Measurements from ENCODE around the gene RABGAP1.

Gene RABGAP1

DNA sequence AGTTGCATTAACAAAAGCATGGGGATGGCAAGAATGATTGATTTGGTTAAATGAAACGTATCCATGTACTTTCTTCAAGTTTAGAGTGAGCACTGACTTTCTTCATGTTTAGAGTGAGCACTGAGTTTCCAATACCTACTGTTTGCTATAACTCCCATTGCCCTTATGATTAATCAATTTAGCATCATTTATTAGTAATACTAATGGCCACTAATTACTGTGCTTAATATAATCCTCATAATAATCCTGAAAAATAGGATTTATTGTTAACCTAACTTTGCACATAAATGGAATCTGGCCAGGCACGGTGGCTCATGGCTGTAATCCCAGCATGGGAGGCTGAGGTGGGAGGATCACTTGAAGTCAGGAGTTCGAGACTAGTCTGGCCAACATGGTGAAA is 70.6 kb downstream of the RABGAP1 start:
- DNase-seq = no peak

DNA sequence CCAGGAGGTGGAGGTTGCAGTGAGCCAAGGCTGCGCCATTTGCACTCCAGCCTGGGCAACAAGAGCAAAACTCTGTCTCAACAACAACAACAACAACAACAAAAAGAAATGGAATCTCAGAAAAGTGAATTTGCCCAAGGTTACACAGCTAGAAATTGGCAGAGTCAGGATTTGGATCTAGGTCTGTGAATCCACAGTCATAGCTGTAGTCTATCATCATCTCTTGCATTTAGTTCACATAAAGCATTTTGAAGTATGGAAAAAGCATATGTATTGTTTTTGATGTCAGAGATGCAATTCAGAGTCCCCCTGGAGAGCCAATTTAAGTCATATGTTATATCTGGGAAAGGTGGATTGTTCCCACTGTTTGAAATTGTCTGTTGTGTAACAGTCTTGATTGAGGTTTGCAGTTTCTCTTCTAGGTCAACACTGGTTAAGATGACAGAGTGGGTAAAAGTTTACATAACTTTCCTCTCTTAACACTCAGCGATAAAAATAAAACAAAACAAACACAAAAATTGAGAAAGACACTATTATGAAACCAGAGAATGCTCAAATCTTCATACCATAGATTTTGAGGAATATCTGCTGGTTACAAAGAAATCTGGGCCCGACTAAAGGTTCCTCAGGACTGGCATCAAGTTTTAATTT is 71.2 kb downstream of the RABGAP1 start:
- DNase-seq = no peak

DNA sequence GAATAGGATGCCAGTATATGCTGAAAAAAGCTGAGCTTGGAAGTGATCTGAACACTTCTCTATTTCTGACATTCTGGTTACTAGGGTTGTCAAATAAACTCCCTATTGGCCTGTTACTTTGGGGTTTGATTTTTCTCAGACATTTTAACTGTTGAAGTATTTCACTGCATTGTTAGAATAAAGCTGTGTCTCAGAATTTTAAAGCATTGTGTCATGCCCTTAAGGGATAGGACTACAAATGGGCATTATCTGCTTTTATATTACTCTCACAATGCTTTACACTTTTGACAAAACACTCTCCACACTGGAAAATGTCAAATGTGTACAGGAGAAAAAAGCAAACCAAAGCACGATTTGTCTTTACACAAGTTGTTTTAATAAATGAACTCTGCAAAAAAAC is 75.8 kb downstream of the RABGAP1 start:
- no peak for DNase-seq

DNA sequence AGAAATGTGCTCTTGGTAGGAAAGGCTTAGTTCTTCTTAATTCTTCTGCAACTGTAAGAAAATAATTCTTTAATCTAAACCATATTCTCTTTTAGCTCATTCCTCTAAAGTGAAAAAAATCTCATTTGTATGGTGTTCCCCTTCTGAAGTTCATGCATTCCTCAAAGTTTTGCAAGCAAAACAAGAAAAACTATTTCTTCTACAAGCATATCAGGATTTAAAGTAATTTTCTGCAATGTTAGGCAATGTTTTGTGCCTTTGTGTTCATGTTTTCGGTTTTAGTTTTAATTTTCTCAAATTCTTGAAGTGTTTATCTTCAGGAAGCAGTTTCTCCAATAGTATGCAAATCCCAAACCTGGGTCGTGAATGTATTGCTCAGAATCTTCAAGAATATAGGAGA is 80.0 kb downstream of the RABGAP1 start:
- no peak for DNase-seq

DNA sequence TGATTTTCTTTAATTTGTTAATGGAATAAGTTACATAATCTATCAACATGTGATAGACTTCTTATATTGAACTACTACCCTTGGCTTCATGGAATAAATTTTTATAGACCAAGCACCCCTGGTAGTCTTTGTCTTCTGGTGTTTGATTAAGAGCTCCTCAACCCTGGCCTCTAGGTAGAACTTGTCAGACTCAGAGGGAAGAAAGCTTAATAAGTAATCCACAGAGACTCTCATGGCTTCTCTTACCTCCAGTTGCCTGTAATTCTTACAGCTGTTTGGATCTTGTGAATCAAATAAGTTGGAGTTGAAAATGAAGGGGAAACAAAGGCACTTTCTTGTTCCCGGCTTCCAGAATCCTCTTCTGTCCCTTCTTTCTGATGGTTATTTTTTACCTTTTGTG is 85.6 kb downstream of the RABGAP1 start:
- no peak for DNase-seq

DNA sequence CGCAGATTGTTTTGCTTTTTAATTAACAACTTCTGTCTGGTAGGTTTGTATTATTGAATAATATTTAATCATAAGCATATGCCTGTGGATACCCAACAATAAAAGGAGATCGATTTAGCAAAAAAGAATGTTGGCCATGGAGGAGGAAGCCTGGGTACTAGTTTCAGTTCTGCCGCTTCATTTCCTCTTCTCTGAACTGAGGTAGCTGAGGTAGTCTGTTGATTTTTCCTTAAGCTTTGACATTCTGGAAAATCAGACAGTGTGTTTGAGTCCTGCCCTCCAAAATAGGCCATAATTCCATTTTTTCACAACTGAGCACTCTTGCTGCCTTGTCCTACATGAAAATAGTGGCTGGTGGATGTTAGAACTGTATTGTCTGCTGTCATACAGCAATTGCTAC is 86.7 kb downstream of the RABGAP1 start:
- DNase-seq = no peak

DNA sequence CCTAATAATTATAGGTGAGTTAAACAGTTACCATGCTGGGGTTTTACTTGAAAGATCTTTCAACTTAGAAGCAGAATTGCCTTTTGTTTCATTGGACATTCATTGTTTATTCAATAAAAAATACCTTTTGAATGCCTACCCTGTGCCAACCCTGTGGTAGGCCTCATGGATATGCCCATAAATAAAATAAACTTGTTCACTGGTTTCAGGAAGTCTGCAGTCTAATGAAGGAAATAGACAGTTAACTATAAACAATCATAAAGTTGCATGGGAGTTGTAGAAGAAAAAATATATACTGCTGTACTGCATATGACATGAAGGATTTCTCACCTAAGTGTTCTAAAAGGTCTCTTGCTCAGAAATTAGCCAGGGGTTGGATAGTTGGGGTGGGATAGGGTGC is 87.3 kb downstream of the RABGAP1 start:
- no peak for DNase-seq

DNA sequence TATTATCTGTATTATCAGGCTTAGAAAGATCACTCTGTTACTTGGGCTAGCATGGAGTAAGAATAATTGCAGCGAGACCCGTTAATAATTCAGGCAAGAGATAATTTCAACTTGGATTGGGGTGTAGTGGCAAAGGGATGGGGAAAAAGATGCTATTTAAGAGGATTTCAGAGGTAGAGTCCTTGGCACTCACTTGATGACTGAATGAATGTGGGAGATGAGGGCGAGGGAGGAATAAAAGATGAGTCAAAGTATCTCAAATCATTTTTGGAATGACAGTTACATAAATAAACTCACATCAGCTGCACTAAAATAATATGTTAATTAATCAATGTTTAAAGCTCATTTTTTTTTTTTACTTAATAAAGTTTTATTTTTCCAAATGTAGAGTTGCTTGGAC is 88.2 kb downstream of the RABGAP1 start:
- DNase-seq = no peak

DNA sequence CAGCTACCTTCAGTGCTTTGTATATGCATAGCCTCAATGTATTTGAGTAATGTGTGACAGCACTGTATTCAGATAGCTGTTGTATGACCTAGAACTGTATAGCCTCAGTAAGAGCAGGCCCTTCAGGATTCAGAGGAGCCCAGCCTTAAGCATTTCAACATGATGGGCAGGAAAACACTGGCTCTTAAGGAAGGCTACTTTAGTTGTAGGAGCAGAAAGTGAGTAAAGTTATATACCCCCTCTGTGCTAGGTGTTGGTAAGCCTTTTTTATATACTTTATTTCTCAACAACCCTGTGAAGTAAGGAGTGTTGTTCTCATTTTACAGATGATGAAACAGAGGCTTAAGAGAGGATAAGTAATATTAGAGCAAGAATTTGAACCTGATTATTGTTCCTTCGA is 91.1 kb downstream of the RABGAP1 start:
- DNase-seq = no peak

DNA sequence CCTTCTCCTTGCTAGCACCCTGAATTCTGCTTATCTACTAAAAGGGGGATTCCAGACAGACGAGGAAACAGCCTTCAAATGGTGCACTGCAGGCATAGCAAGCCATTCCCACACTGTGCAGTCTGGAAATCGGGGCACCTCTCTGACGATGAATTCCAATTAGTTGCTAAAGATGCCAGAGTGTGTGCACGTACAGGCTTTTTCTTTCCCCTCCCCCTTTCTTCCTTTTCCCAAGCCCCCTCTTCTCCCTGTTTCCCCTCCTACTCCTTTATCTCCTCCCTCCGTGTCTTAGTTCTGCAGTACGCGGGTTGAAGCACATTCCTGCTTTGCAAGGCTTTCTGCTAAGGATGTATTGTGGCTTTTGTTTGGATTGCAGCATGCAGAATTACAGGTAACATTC is 92.5 kb downstream of the RABGAP1 start, which contains the start of gene GPR21:
Gene GPR21, plus strand, starts transcription at position 316 of the 400 bp plus-strand sequence. CDS start 900 bp downstream, outside the sequence.
- no peak for DNase-seq

DNA sequence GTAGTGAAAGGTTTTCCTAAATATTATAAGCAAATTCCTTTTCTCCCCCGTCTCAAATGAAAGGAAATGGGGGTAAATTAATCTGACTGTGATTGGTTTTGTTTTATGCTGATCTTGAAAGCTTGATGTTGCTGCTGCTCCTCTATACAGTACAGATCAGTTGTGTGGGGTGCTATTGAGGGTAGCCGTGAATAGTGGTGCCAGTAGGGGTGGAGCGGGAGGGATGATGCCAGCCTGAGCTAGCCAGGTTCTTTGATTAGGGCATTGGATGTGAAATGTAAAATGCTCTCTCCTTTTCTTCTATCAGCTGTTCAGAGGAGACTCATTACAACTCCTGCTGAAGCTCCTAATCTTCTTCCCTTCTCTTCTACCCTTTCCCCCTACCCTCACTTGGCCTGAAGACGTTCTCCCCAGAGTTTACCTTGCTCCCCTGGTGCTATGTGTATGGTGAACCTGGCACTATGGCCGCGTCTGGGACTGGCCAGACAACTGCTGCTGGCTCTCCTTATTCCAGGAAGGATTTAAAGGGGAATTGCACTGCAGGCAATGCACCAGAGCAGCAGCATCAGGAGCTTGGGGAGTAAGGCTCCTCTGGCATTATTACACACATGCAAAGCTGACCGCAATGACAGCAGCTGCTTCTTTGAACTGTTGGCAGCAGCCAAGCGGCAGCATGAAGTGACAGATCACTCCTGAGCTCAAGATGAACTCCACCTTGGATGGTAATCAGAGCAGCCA is 93.2 kb downstream of the RABGAP1 start:
- DNase-seq = no peak

DNA sequence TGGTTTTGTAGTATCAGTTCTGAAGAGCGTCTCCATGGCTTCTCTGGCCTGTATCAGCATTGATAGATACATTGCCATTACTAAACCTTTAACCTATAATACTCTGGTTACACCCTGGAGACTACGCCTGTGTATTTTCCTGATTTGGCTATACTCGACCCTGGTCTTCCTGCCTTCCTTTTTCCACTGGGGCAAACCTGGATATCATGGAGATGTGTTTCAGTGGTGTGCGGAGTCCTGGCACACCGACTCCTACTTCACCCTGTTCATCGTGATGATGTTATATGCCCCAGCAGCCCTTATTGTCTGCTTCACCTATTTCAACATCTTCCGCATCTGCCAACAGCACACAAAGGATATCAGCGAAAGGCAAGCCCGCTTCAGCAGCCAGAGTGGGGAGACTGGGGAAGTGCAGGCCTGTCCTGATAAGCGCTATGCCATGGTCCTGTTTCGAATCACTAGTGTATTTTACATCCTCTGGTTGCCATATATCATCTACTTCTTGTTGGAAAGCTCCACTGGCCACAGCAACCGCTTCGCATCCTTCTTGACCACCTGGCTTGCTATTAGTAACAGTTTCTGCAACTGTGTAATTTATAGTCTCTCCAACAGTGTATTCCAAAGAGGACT is 94.2 kb downstream of the RABGAP1 start:
- DNase-seq = no peak

DNA sequence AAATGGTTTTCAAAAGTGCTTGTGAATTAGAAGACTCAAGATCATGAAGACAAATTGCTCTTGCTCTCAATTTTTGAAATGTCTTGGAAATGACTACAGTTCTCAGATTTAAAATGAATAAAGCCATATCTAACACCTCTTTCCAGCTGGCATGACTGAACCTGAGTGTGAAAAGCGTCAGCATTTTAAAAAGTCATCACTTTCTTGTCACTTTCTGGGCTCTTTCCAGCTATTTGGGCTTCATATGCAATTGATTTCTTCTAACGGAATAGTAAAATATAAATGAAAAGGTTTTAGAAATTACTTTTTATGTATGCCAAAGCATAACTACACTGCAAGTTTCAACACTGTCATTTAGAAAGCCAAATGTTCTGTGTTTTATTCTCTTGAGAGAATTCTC is 95.0 kb downstream of the RABGAP1 start:
- DNase-seq = no peak

DNA sequence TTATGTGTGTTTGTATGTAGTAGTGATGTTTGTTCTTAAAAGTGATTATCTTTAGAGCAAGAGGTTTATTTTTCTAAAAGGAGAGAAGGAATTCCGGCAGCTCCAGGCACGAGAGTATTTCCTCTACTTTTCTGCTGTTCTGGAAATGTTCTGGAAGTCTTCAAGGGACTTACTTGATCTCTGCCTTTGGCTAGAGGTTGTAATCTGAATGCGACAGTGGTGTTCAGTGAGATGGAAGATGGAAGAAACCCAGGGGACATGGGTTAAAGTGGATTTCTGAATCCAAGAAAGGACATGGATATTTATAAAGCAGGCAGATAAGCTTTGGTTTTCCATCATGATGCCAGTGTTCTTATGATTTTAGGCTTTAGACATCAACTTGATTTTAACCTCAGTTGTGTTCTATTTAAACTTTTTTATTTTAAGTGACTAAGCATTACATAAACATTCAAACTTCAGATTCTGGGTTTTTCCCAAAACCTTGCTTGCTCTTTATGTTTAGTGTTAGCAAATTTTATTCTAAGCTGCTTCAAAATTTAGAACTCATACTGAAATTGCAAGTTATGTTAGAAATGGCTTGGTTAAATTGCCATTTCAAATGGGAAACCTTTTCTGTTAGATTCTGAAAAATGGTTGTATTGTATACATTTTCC is 96.2 kb downstream of the RABGAP1 start:
- no peak for DNase-seq

DNA sequence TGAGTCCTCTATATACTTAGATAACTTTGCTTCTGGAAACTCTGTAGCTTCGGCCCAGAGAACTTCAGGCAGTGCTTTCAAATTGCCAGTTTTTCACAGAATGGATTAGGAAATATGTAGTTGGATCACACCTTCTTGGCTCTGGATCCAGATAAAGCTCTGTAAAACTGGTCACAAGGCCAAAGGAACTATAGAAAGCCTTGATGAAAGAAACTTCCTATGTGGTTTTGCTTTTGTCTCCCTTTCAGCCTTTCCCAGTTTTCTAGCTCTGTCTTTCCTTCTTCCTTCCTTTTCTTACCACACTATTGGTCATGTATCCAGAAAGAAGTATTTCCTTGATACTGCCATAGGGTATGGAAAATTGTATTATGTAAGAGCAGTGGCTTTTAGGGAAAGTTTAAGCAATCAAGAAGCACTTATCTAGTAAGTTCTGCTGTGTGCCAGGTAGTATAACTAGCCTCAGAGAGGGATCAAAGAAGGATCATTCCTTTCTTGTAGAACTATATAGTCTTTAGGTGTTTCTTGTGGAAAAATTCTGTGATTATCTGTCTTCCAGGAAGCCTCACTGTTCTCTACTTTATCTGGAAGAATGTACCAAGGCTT is 98.9 kb downstream of the RABGAP1 start:
- DNase-seq = no peak

DNA sequence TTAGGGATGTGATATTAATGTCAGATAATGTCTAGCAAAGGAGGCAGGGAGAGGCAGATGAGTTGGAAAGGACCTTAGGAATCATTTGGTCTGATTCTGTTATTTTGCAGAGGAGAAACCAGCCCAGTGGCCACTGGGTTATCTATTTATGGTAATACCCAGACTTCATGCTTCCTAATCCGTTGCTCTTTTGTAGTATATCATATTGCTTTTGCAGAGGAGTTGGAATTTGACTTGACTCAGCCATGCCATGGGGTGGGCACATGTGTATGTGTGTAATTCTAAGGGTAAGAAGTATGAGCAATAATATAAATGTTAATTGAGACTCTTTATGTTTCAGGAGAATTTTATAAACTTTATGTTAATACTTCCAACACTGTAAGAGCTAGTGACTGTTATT is 100.0 kb downstream of the RABGAP1 start:
- no peak for DNase-seq

DNA sequence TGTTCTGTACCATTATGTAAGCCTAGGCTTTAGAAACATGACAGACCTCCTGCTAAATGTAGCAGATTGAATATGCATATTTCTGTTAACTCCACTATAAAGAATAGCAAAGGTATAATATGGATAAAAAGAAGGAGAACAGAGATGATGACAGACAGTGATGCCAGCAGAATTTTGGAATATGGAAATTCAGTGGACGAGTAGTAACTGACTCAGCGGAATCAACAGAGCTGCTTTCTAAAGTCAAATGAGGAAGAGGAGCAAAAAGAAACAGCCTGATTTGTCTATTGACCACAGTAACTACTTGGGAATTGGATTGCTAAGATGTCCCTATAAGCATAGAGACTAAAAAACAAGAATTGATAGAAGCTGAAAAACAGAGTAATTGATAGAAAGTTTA is 100.7 kb downstream of the RABGAP1 start:
- DNase-seq = no peak

DNA sequence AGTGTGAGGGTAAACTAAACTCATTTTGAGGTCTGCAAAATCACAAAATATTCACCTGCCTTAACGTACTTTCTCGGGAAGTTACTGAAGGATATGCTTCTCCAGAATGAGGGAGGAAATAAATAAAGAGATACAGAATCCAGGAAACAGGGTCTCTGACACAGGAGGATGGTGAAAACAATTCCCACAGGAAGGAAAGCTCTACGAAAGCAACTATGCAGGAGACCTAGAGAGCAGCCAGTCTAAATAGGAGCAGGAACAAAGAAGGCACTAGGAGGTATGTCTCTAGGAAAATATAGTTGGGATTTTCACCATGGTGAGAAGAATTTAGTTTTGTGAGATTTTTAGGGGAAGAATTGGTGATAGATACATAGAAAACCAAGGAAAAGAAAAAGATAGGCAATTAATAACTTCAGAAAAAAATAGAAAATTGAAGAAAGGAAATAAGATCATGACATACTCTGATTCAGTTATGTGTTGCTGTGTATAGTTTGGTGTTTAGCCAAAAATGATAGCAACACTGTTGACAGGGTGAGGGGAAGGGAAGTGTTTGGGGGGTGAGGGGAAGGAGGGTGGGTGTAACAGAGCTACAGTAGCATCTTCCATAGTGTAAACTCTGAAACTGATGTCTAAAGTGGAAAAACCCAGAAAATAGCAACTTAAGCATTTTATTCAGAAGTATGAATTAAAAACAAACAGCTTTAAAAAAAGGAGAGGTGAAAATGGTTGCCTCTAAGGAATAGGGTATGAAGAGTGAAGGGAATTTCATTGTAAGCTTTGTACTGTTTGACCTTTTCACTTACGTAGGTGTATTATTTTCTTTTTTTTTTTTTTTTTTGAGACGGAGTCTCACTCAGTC is 102.5 kb downstream of the RABGAP1 start:
- no peak for DNase-seq

DNA sequence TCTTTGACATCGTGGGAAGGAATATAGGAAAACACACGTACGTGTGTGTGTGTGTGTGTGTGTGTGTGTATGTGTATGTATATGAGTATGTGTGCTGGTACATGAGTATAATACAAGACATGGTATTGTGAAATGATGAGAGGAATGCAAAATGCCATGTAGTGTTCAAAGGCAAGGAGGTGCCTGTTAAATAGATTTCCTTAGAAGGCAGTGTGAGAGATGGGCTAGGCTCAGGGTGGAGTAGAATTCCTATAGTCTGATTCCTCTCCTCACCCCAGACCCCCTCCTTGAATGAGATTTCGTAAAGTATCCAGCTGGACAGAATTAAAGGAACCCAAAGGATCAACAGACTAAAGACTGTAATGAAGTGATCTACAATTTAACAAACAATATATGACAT is 103.8 kb downstream of the RABGAP1 start:
- DNase-seq = no peak

DNA sequence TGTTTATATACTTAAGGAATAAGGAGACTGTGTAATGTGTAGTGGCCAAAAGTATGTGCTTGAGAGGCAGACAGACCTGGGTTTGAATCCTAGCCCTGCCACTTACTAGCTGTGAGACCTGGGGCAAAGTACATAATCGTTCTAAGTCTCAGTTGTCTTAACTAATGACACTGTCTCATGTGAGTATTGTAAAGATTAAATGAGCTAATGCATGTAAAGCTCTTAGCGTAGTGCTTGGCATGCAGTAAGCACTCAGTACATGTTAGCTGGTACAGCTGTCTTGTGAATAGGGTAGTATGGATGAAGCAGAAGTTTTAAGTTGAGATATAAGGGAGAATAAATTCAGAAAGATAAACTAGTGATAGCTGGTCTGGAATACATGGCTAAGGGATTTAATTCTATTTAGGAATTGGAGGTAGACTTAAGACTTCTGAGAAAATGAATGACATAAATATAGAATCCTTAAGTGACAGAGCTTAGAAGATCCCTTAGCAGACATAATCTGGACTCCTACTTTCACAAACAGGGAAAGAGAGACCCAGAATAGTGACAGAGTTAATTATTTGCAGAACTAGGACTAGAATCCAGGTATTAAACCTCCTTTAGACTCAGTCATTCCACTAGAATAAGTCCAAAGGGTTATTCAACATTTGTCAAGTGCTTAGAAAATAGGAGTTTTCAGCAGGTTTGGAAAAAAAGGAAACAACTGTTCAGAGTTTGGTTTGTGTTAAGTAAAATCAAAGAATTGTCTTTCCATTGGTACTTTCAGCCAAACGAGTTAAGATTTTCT is 105.8 kb downstream of the RABGAP1 start:
- no peak for DNase-seq

DNA sequence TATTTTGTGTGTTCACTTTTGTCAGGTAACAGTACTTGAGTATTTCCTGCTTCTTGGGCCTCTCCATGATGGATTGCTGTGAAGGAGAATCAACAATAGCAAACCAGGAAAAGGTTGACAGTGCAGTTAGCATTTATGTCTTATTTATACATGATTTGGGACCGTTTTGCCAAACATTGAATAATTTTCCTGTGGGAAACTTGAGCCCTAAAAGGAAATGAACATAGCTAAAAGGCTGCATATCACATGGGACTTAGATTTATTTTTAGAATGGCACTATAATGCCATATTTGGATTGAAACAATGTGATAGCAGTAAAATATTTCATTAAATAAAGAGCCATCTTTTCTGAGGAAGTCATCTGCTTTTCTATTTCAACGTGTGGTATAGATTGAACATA is 107.9 kb downstream of the RABGAP1 start:
- no peak for DNase-seq

Data from CD4-positive, alpha-beta T cell treated with Interleukin-21 for 1 hour (primary cell).